GM18867 (cell line): Measurements from ENCODE around the gene CARD14.
"Not testable (repeated sequence)": the region's sequence is repeated elsewhere in the genome, so short reads cannot be mapped to it uniquely, and the experiment has no call there.

Experiments
- ATAC-seq: cut with Tn5 transposase; IDR thresholded peaks from one replicate; pipeline ENCODE4 v1.9.1; 2021; ENCODE audit warnings: mild to moderate bottlenecking, moderate library complexity; ENCODE audit not compliant: unreplicated experiment

Gene CARD14

DNA sequence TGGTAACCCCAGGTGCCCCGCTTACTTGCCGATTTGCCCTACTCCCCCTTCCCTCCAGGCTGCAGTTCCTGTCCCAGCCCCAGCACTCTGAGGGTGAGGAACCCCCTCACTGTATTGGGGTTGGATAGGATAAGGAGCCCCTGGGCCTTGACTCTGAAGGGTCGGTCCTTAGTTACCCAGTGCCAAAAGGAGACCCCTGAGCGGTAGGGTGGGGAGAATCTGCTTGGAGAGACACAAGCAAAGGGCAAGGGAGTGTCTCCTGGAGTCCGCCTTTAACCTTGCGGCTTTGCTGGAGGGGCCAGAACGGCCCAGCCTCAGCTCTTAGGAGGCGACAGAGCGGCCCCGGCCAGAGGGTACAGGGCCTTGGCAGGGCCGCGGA lies 13.0 kb downstream of the CARD14 start:
- ATAC-seq, result no peak

DNA sequence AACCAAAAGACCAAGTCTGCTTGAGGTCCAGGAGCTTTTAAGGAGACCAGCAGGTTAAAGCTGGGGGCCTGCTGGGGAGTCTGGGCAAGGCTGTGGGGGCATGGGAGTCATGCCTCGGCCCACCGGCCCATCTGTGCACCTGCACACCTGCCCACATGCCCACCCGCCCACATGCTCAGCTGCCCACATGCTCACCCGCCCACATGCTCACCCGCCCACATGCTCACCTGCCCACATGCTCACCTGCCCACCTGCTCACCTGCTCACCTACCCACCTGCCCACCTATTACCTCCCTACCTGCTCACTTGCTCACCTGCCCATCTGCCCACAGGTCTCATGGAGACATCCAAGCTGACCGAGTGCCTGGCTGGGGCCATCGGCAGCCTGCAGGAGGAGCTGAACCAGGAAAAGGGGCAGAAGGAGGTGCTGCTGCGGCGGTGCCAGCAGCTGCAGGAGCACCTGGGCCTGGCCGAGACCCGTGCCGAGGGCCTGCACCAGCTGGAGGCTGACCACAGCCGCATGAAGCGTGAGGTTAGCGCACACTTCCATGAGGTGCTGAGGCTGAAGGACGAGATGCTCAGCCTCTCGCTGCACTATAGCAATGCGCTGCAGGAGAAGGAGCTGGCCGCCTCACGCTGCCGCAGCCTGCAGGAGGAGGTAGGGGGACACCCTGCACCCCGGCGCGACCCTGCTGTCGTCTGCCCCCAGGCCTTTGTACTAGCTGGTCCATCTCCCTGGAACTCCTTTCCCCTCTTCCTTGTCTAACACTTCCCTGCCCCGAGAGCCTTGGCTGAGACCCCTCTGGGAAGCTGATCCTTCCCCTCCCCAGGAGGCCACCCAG lies 14.0 kb downstream of the CARD14 start:
- no peak for ATAC-seq

DNA sequence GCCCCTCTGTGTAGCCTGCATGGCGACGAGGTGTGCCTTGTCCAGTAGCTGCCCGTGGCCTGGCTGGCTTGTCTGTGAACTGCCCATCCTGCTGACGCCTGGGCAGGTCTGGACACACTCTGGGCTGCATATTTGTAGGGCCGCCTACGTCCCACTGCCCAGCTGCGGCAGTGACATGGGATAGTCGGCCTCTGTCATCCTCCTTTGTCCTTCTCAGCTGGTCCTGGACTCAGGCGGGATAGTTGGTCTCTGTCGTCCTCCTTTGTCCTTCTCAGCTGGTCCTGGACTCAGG lies 14.5 kb downstream of the CARD14 start:
- no peak for ATAC-seq

DNA sequence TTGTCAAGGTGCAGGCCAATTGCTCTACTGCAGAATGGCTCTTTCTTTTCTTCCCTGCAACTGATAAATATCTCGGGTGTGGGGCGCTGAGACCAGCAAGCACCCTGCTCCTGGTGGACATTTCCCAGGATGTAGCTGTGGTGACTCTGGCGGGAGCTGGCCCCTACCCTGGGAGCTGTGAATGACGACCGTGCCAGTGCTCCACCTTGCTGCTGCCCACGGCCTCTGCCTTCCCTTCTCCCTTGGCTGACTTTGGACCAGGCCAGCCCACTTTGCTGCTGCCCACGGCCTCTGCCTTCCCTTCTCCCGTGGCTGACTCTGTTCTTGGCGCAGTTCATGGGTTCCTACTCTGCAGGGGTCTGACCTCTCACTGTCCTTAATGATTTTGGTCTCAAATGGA lies 16.1 kb downstream of the CARD14 start:
- ATAC-seq, result no peak

- ATAC-seq, result no peak
Observed at GRCh38 chr17:80187090-80187489, 17.3 kb downstream of the CARD14 start.

DNA sequence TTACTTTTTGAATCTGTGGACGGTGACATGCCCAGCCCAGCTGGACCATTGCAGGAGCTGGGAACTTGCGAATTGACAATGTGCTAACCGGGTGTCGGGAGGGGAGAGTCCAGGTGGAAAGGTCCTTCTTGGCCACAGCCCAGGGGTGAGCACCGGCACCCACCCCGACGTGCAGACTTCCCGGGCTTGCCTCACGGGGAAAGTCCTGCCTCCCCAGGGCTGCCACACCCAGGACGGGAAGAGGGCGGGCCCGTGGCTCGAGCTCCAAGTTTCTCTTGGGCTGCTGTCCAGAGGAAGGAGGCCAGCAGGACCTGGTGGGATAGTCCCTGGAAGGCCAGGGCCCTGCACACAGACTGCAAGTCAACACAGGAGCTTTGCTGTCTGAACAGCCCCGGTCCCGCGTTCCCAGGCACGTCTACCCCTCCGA lies 17.7 kb downstream of the CARD14 start:
- ATAC-seq, result no peak

DNA sequence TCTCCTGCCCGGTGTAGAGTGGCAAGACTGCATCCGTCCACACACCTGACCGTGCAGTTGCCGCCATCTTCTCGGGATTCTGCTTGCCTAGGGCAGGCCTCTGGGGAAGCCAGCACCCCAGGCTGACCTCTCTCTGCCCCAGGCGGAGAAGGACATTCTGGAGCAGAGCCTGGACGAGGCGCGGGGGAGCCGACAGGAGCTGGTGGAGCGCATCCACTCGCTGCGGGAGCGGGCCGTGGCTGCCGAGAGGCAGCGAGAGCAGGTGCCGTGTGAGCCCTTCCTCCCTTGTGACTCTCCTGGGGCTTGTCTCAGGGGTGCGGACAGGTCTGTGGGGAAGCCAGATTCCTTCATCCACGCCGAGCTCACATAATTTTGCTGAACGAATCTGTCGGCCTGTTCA lies 19.8 kb downstream of the CARD14 start:
- ATAC-seq, result no peak

DNA sequence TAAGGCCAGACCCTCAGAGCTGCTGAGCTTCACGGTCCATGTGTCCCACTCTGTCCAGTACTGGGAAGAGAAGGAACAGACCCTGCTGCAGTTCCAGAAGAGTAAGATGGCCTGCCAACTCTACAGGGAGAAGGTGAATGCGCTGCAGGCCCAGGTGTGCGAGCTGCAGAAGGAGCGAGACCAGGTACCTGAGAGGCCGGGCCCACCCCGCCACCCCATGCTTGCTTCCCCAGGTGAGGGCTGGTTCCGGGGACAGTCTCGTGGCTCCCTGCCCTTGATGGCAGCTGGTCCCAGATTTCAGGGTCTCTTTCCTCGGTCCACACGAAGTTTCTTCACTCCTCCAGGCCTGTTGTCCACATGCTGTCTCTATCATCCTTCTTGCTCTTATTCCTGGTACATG lies 20.9 kb downstream of the CARD14 start:
- ATAC-seq, result no peak

- no peak for ATAC-seq
Observed at GRCh38 chr17:80191192-80191591, 21.4 kb downstream of the CARD14 start.

DNA sequence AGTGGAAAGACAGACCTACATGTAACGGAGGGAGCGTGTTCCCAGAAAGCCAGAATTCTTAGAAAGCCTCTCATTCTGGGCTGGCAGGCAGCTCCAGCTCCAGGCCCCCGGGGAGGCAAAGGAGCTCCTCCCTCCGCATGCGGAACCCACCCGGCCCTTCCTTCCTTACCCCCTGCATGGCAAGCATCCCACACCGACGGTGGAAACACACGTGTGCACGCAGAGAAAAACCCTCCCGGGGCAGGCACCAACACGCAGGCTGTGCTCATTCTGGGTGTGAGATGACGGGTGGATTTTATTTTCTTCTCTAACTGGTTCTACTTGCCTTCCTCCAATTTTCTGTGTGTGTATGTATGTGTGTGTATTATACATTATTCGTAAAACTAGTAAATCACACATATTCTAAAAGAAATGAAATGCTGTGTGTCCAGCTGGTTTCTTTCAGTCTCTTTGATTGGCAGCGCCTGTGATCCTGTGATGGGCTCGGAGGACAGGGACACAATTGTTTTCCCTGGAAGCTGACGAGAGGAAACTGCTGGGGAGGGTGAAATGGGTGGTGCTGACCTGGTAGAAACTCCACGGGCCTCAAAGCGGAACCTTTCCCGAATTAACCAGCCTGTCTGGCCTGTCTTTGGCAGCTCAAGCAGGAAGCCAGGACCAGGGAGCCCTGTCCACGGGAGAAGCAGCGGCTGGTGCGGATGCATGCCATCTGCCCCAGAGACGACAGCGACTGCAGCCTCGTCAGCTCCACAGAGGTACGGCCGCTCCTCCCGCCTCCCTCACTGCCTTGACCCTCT lies 22.2 kb downstream of the CARD14 start:
- no peak for ATAC-seq

DNA sequence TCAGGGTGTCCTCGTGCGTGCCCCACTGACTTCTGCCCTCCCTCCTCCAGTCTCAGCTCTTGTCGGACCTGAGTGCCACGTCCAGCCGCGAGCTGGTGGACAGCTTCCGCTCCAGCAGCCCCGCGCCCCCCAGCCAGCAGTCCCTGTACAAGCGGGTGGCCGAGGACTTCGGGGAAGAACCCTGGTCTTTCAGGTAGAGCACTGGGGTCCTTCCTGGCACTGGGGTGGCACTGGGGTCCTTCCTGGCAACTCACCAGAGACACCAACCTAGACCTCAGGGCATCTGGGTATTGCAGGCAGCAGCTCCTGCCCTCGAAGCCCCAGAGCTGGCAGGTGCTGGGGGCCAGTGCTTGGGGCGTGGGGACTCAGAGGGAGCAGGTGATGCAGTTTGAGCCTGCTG lies 25.3 kb downstream of the CARD14 start:
- ATAC-seq, result no peak

GRCh38 chr17:80195671-80196529 lies 26.1 kb downstream of the CARD14 start:
- ATAC-seq, result no peak

GRCh38 chr17:80196652-80197051 lies 26.8 kb downstream of the CARD14 start:
- no peak for ATAC-seq

DNA sequence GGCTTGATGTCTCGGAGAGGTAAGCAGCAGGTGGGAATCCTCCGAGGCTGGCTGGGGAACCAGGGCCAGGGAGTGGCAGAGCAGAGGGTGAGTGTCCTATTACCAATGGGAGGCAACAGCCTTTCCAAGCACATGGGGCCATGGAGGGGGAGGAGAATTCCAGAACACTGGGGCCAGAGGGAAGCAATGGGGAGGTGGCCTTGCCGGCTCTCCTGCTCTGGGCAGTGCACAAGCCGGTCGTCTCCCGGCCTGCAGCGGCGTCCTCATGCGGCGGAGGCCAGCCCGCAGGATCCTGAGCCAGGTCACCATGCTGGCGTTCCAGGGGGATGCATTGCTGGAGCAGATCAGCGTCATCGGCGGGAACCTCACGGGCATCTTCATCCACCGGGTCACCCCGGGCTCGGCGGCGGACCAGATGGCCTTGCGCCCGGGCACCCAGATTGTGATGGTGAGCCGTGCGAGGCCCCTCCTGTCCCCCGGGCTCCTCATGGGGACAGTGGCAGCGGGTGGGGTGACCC lies 28.4 kb downstream of the CARD14 start:
- ATAC-seq, result no peak

GRCh38 chr17:80199295-80199694 lies 29.5 kb downstream of the CARD14 start:
- not testable (repeated sequence) for ATAC-seq

- no peak for ATAC-seq
Observed at GRCh38 chr17:80201446-80201845, 31.6 kb downstream of the CARD14 start.

DNA sequence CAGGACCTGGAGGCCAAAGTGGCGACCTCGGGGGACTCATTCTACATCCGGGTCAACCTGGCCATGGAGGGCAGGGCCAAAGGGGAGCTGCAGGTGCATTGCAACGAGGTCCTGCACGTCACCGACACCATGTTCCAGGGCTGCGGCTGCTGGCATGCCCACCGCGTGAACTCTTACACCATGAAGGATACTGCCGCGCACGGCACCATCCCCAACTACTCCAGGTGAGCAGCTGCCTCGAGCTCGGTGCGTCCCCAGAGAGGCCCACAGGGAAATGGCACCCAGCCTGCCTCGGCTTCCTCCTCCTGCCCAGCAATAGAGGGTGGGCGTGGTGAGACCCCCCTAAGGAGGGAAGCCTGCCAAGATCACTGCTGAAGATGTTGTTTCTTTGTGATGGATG lies 32.4 kb downstream of the CARD14 start:
- ATAC-seq, result no peak

GRCh38 chr17:80203471-80203963 lies 33.7 kb downstream of the CARD14 start:
- ATAC-seq, result no peak

GRCh38 chr17:80204626-80205468 lies 35.0 kb downstream of the CARD14 start:
- ATAC-seq, result no peak

DNA sequence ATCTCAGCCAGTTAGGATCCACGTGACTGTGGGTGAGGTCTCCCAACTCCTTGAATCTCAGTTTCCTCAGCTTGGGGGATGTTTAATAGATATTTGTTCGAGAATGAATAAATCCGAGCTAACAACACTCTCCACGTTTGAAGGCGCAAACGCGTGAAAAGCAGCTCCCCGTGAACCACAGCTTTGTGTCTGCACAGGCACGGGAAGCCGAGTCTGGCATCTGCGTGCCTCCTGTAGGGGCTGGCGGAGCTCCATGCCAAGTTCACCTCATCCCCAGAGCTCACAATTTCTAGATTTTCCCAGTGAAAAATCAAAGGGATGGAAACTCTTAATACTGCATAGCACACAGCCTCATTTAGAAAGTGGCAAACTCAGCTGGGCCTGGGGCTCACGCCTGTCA lies 36.0 kb downstream of the CARD14 start:
- ATAC-seq, result no peak
